K562 (cell line): ENCODE results near the gene IL18RAP. TPM values are rescaled to one million over a fixed set of nuclear protein-coding genes. Genes with fewer than 3 reads are reported as not detected.

ENCODE experiments used
- BCL6 ChIP-seq: fragments of 250-450 bp; sonication (Bioruptor Pico); IDR thresholded peaks from 2 replicates; pipeline ENCODE4 v1.4.0; 2020
- CREBBP ChIP-seq: IDR thresholded peaks from one replicate; pipeline ENCODE4 v1.6.1; 2012; ENCODE audit warnings: low read depth, mild to moderate bottlenecking, control low read depth, inconsistent platforms, low read length
- KAT2B ChIP-seq: IDR thresholded peaks from one replicate; pipeline ENCODE4 v1.6.1; 2012; ENCODE audit warnings: low read depth, mild to moderate bottlenecking, control low read depth, inconsistent platforms, low read length, moderate library complexity
- MGA ChIP-seq: fragments of 450-650 bp; IDR thresholded peaks from 2 replicates; pipeline ENCODE4 v1.6.1; 2016; ENCODE audit warnings: mild to moderate bottlenecking, moderate library complexity
- NEUROD1 ChIP-seq: fragments of 150-350 bp; IDR thresholded peaks from 2 replicates; pipeline ENCODE4 v1.6.1; 2014; ENCODE audit warnings: borderline replicate concordance, low read length, low read depth; ENCODE audit not compliant: partially characterized antibody
- NR2F6 ChIP-seq: fragments of 450-650 bp; formaldehyde crosslinking; IDR thresholded peaks from 2 replicates; pipeline ENCODE4 v1.4.0; 2020; ENCODE audit warnings: mild to moderate bottlenecking
- POLR2G ChIP-seq: fragments of 200-400 bp; formaldehyde crosslinking; IDR thresholded peaks from 2 replicates; pipeline ENCODE4 v1.6.1; 2017; ENCODE audit warnings: low read depth, mild to moderate bottlenecking, antibody characterized with exemption, low read length, moderate library complexity
- SIN3A ChIP-seq, 2 experiments: fragments of 150-350 bp in 1 of 2; IDR thresholded peaks; 2 replicates each; pipeline ENCODE4 v1.6.1; 2011 to 2016; ENCODE audit warnings: borderline replicate concordance in 2 of 2, low read depth in 2 of 2, low read length in 2 of 2, mild to moderate bottlenecking in 2 of 2, moderate library complexity in 2 of 2; ENCODE audit not compliant: control insufficient read depth in 1 of 2
- TCFL5 ChIP-seq: fragments of 250-450 bp; sonication (Bioruptor Pico); conservative IDR thresholded peaks from 2 replicates; pipeline ENCODE4 v1.6.1; 2021; ENCODE audit warnings: mild to moderate bottlenecking, moderate library complexity, matching md5 sums
- TEAD2 ChIP-seq: fragments of 450-650 bp; IDR thresholded peaks from 2 replicates; pipeline ENCODE4 v1.6.1; 2016; ENCODE audit warnings: missing genetic modification characterization, control low read depth, missing compliant biosample characterization
- ZBTB34 ChIP-seq: fragments of 250-450 bp; sonication (Bioruptor Pico); IDR thresholded peaks from 2 replicates; pipeline ENCODE4 v1.8.0; 2021; ENCODE audit warnings: mild to moderate bottlenecking, moderate library complexity
- ZFP91 ChIP-seq: sonication (generic); formaldehyde crosslinking; IDR thresholded peaks from 2 replicates; pipeline ENCODE4 v1.8.0; 2022; ENCODE audit warnings: mild to moderate bottlenecking, missing genetic modification reagents
- ZNF75A ChIP-seq: fragments of 450-650 bp; formaldehyde crosslinking; IDR thresholded peaks from 2 replicates; pipeline ENCODE4 v1.4.0; 2020; ENCODE audit warnings: mild to moderate bottlenecking
- ZNF764 ChIP-seq: fragments of 250-450 bp; sonication (Bioruptor Pico); IDR thresholded peaks from 2 replicates; pipeline ENCODE4 v1.4.0; 2020; ENCODE audit warnings: low read depth, mild to moderate bottlenecking, moderate library complexity
- polyA plus RNA-seq, 8 experiments: library from polyadenylated mRNA; depleted of rRNA in 4 of 8; stranded (reverse) in 5 of 8; unstranded in 3 of 8; fragments of >200 nt; fragmentation: Nextera tagmentation in 2 of 8; fragmentation: Illumina TruSeq in 1 of 8; extraction: Ambion mirVana in 2 of 8; extraction: Trizol in 1 of 8; gene quantifications; 2 replicates each; pipeline versions ENCODE4 v1.2.1 to v1.2.3, GENCODE V29; 2011 to 2014; ENCODE audit warnings: inconsistent platforms in 1 of 8, missing spikeins in 1 of 8
- total RNA-seq, 7 experiments: library from RNA; depleted of rRNA in 6 of 7; stranded (reverse); fragments of >200 nt in 6 of 7; fragmentation: Illumina TruSeq in 2 of 7; extraction: Trizol in 2 of 7; gene quantifications; 2 replicates each; pipeline versions ENCODE4 v1.2.1 to v1.2.3, GENCODE V29; 2011 to 2021; ENCODE audit warnings: low replicate concordance in 1 of 7

Gene IL18RAP
- total and polyA plus RNA-seq, 9 of the 15 experiments (the other 6 are each of a cell fraction or from before 2014, with no cell fraction given), result 1.1 to 20.5 (median 5.8) TPM

- TF ChIP-seq MGA, result no peak
- no peak for TF ChIP-seq ZFP91 (CRISPR knock-in tag)
- TF ChIP-seq ZNF75A (CRISPR knock-in tag), result 0 out of 2 replicates have a peak, but pooled peaks have one; percentile 55
- no peak for TF ChIP-seq NR2F6 (CRISPR knock-in tag)
- TF ChIP-seq ZBTB34 (CRISPR knock-in tag), result 0 out of 2 replicates have a peak, but pooled peaks have one; percentile 9
- no peak for TF ChIP-seq ZNF764
- no peak for TF ChIP-seq POLR2G
- no peak for TF ChIP-seq CREBBP
- TF ChIP-seq NEUROD1, result no peak
- peak; percentile 79; the same call in 1 of the 2 replicates for TF ChIP-seq BCL6 (CRISPR knock-in tag)
- TF ChIP-seq SIN3A (IDR thresholded peaks at IDR 0.05; ENCODE audit: borderline replicate concordance in 2 of 2, control insufficient read depth in 1 of 2, low read depth in 2 of 2, low read length in 2 of 2), result no peak
- 0 out of 2 replicates have a peak, but pooled peaks have one; percentile 58 for TF ChIP-seq TCFL5
- TF ChIP-seq TEAD2 (tag), result no peak
- TF ChIP-seq KAT2B, result no peak
Measured at GRCh38 chr2:102423368-102423767, 408 bp downstream of the IL18RAP start (continued).
